A549 (cell line): ENCODE measurements around the gene SETDB2. TPM values are rescaled to one million over a fixed set of nuclear protein-coding genes. Genes with fewer than 3 reads are reported as not detected.

ENCODE experiments used
- ATAC-seq, 2 experiments: fragments of 200-7000 bp in 1 of 2; fragments of >200 bp in 1 of 2; cut with Nextera tagmentation in 1 of 2; cut with Tn5 transposase in 1 of 2; 3 replicates each; pipeline versions ENCODE4 v1.8.0 to v1.9.1; 2018 to 2020; ENCODE audit warnings: mild to moderate bottlenecking in 1 of 2, moderate library complexity in 1 of 2
- CTCF ChIA-PET: fragments of 300-600 bp; sonication (Branson Sonifier 250); formaldehyde crosslinking; extraction: SDS; loops from one replicate; lab custom pipeline; 2021; ENCODE audit warnings: antibody characterized with exemption, inconsistent platforms; lab: Yijun Ruan, JAX
- POLR2A ChIA-PET: fragments of 350-600 bp; formaldehyde crosslinking; extraction: SDS; loops from one replicate; lab custom pipeline; 2021; ENCODE audit warnings: antibody characterized with exemption, inconsistent platforms; lab: Yijun Ruan, JAX
- DNase-seq, 2 experiments: peaks; one replicate each; pipeline versions ENCODE4 v3.0.0 to v3.0.0-alpha.2; 2011 to 2016; ENCODE audit warnings: low read depth in 1 of 2, low spot score in 1 of 2
- FAIRE-seq: peaks from 2 replicates; lab custom pipeline; 2011; peaks lifted over from hg19 to GRCh38; lab: Jason Lieb, UNC
- H3K27ac ChIP-seq, 2 experiments: fragments of >200 bp; sonication (Bioruptor Twin); formaldehyde crosslinking; 3 replicates each; pipeline ENCODE4 v1.5.1; 2016 to 2017
- H3K4me1 ChIP-seq: fragments of >200 bp; sonication (Bioruptor Twin); formaldehyde crosslinking; 3 replicates; pipeline ENCODE4 v1.6.1; 2016
- H3K4me2 ChIP-seq: fragments of >200 bp; sonication (Bioruptor Twin); formaldehyde crosslinking; 3 replicates; pipeline ENCODE4 v1.6.1; 2016
- H3K4me3 ChIP-seq: fragments of >200 bp; sonication (Bioruptor Twin); formaldehyde crosslinking; 3 replicates; pipeline ENCODE4 v1.5.1; 2016
- H3K9me3 ChIP-seq: fragments of >200 bp; sonication (Bioruptor Twin); formaldehyde crosslinking; 3 replicates; pipeline ENCODE4 v1.6.1; 2016
- CHD2 ChIP-seq: fragments of 150-350 bp; IDR thresholded peaks from 2 replicates; pipeline ENCODE4 v1.6.1; 2014; ENCODE audit warnings: low read length; ENCODE audit not compliant: partially characterized antibody
- ESRRA ChIP-seq: fragments of 150-350 bp; IDR thresholded peaks from 2 replicates; pipeline ENCODE4 v1.6.1; 2014; ENCODE audit warnings: mild to moderate bottlenecking, low read length, borderline replicate concordance
- FOXS1 ChIP-seq: fragments of 250-450 bp; sonication (Bioruptor Pico); IDR thresholded peaks from 2 replicates; pipeline ENCODE4 v1.5.0; 2020; ENCODE audit warnings: mild to moderate bottlenecking, moderate library complexity
- HDAC2 ChIP-seq: fragments of 200-600 bp; sonication (generic); IDR thresholded peaks from 2 replicates; pipeline ENCODE4 v1.6.1; 2016
- HOXA7 ChIP-seq: fragments of 250-450 bp; sonication (Bioruptor Pico); IDR thresholded peaks from 2 replicates; pipeline ENCODE4 v1.5.0; 2020; ENCODE audit warnings: mild to moderate bottlenecking, moderate library complexity
- HOXB13 ChIP-seq: fragments of 250-450 bp; sonication (Bioruptor Pico); IDR thresholded peaks from 2 replicates; pipeline ENCODE4 v1.5.0; 2020; ENCODE audit warnings: low read depth, mild to moderate bottlenecking, moderate library complexity
- NFE2L2 ChIP-seq: fragments of 150-350 bp; conservative IDR thresholded peaks from 2 replicates; pipeline ENCODE4 v1.6.1; 2014; ENCODE audit warnings: low read length
- POLR2AphosphoS2 ChIP-seq: conservative IDR thresholded peaks from 2 replicates; pipeline ENCODE4 v1.6.1; 2012; ENCODE audit warnings: low read length, improper control_type of control experiment, inconsistent platforms
- RNF2 ChIP-seq: fragments of 200-600 bp; sonication (generic); IDR thresholded peaks from 2 replicates; pipeline ENCODE4 v1.6.1; 2016; ENCODE audit warnings: low read depth, mild to moderate bottlenecking, antibody characterized with exemption, moderate library complexity, borderline replicate concordance
- SMC3 ChIP-seq: fragments of >200 bp; sonication (Bioruptor Twin); formaldehyde crosslinking; IDR thresholded peaks from 3 replicates; pipeline ENCODE4 v1.6.1; 2018; ENCODE audit warnings: inconsistent platforms
- ZC3H11A ChIP-seq: fragments of 450-650 bp; IDR thresholded peaks from 2 replicates; pipeline ENCODE4 v1.6.1; 2014; ENCODE audit warnings: antibody characterized with exemption, mild to moderate bottlenecking
- WGBS: methylation state at CpG from one replicate; pipeline ENCODE4 v1.1.6; 2017; ENCODE audit errors: missing lambda C conversion rate; 5-methylcytosine and 5-hydroxymethylcytosine counted together
- polyA plus RNA-seq, 4 experiments: library from polyadenylated mRNA; depleted of rRNA in 3 of 4; stranded (reverse); fragments of >200 nt; fragmentation: RNase III in 1 of 4; extraction: RNeasy Plus Mini Kit Qiagen cat#74134 plus additional on column Dnase treatment in 1 of 4; gene quantifications; 2 replicates in 3 of 4; 3 replicates in 1 of 4; pipeline ENCODE4 v1.2.3, GENCODE V29; 2011 to 2017
- TF ChIP-seq, protein P1 (sequence below): fragments of 450-650 bp; IDR thresholded peaks from 2 replicates; pipeline ENCODE4 v1.6.1; 2014; ENCODE audit warnings: antibody characterized with exemption
- TF ChIP-seq, protein P2 (sequence below): fragments of 250-450 bp; sonication (Bioruptor Pico); IDR thresholded peaks from 2 replicates; pipeline ENCODE4 v1.5.0; 2020; ENCODE audit warnings: low read depth, mild to moderate bottlenecking, moderate library complexity
- TF ChIP-seq, protein P3 (sequence below): fragments of 250-450 bp; sonication (Bioruptor Pico); IDR thresholded peaks from 2 replicates; pipeline ENCODE4 v1.5.0; 2021; ENCODE audit warnings: mild to moderate bottlenecking, moderate library complexity, borderline replicate concordance
- TF ChIP-seq, protein P4 (sequence below): fragments of 150-350 bp; IDR thresholded peaks from 2 replicates; pipeline ENCODE4 v1.6.1; 2014; ENCODE audit warnings: low read depth, mild to moderate bottlenecking, low read length
- TF ChIP-seq, protein P5 (sequence below): fragments of >200 bp; sonication (Bioruptor Twin); formaldehyde crosslinking; IDR thresholded peaks from 3 replicates; pipeline ENCODE4 v1.6.1; 2016

The SETDB2 gene
- polyA plus RNA-seq, 2 of the 4 experiments (the other 2 are of a cell fraction) = 1.3 to 4.6 TPM

DNA sequence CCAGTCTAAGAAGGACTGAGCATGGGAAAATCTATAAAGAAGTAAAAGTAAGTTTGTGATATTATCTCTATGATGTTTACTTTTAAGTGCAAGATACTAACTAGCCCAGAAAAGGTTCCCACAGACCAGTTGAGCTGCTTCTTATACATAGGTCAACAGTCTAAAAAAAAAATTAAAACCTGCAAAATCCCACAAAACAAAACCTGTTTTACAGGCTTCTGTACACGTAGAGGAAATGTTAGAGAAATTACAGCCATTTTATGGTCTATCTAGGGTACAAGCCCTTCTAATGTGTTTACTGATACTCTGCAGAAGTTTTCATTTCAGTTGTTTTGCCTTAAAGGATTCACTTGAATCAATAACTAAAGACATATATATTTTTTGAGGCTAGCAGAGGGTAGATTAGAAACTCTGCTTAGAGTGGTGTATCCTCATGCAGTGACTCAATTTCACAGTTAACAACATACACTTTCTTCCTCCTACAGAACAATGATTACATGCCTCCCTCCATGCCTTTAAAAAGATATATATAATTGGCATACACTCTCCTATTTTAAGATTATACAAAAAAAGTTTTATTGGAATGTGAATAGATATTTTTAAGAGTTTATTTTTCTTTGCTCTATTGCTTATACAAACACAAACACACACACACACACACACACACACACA, 44.1 kb upstream of the SETDB2 start (continued):
- TF ChIP-seq POLR2AphosphoS2 = no peak
- no peak for TF ChIP-seq RNF2
- TF ChIP-seq FOXS1 (CRISPR knock-in tag) = no peak
- TF ChIP-seq SMC3 = no peak
- TF ChIP-seq, protein P1, sequence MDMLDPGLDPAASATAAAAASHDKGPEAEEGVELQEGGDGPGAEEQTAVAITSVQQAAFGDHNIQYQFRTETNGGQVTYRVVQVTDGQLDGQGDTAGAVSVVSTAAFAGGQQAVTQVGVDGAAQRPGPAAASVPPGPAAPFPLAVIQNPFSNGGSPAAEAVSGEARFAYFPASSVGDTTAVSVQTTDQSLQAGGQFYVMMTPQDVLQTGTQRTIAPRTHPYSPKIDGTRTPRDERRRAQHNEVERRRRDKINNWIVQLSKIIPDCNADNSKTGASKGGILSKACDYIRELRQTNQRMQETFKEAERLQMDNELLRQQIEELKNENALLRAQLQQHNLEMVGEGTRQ = no peak
- TF ChIP-seq HOXB13 (CRISPR knock-in tag) = no peak
- TF ChIP-seq, all 56 proteins: peak for 0

DNA sequence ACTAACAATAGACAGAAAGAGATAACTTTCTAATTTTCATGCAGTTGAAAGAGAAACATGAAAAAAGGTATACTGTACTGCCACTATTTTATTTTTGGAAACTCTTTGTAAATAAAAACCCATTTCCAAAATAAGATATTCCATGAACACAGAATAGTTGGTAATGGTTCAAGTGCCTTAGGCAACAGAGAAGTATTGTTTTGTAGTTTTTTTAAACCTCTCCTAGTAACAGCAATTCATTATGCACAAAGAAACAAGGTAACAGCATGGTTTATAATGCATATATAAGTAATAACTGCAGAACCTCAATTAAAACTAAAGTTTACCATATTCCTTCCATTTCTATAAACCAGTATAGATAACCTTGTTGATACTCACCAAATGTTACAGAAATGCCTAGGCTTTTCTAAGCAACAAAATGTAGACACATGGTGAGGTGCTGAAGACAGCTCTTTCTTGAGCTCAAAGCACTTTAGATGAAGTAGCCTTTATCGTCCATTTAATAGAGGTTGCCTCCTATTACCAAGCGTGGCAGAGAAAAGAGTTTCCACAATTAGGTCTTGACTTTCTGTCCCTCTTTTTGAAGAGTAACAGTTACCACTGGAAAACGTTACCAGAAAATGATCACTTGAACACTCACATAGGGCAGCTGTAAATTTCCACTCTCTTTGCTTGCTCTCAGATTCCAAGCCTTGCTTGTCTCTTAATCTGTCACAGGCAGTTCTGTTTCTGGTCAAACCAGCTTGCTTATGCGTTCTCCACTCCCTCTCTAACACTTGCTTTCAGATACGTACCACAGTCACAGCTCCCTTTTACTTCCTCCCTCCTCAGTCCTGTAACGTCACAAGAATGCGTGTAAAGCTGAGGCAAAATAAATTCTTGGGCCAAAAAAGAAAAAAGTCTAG, 43.1 kb upstream of the SETDB2 start:
- FAIRE-seq (no peak), DNase-seq (no peak), ATAC-seq (no peak)
- H3K4me3 ChIP-seq = no peak overlapping the region
- no peak overlapping the region for H3K27ac ChIP-seq
- TF ChIP-seq, protein P2, sequence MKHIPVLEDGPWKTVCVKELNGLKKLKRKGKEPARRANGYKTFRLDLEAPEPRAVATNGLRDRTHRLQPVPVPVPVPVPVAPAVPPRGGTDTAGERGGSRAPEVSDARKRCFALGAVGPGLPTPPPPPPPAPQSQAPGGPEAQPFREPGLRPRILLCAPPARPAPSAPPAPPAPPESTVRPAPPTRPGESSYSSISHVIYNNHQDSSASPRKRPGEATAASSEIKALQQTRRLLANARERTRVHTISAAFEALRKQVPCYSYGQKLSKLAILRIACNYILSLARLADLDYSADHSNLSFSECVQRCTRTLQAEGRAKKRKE (CRISPR knock-in tag) = no peak
- TF ChIP-seq, protein P3, sequence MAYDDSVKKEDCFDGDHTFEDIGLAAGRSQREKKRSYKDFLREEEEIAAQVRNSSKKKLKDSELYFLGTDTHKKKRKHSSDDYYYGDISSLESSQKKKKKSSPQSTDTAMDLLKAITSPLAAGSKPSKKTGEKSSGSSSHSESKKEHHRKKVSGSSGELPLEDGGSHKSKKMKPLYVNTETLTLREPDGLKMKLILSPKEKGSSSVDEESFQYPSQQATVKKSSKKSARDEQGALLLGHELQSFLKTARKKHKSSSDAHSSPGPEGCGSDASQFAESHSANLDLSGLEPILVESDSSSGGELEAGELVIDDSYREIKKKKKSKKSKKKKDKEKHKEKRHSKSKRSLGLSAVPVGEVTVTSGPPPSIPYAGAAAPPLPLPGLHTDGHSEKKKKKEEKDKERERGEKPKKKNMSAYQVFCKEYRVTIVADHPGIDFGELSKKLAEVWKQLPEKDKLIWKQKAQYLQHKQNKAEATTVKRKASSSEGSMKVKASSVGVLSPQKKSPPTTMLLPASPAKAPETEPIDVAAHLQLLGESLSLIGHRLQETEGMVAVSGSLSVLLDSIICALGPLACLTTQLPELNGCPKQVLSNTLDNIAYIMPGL (CRISPR knock-in tag) = no peak
- TF ChIP-seq NFE2L2 (no peak), ZC3H11A (no peak), HDAC2 (no peak), CHD2 (no peak), HOXA7 (CRISPR knock-in tag) (no peak), ESRRA (no peak)
- TF ChIP-seq, protein P4, sequence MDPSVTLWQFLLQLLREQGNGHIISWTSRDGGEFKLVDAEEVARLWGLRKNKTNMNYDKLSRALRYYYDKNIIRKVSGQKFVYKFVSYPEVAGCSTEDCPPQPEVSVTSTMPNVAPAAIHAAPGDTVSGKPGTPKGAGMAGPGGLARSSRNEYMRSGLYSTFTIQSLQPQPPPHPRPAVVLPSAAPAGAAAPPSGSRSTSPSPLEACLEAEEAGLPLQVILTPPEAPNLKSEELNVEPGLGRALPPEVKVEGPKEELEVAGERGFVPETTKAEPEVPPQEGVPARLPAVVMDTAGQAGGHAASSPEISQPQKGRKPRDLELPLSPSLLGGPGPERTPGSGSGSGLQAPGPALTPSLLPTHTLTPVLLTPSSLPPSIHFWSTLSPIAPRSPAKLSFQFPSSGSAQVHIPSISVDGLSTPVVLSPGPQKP = no peak
- TF ChIP-seq, protein P5, sequence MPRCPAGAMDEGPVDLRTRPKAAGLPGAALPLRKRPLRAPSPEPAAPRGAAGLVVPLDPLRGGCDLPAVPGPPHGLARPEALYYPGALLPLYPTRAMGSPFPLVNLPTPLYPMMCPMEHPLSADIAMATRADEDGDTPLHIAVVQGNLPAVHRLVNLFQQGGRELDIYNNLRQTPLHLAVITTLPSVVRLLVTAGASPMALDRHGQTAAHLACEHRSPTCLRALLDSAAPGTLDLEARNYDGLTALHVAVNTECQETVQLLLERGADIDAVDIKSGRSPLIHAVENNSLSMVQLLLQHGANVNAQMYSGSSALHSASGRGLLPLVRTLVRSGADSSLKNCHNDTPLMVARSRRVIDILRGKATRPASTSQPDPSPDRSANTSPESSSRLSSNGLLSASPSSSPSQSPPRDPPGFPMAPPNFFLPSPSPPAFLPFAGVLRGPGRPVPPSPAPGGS = no peak
- WGBS = 65% methylated on average over 7 of the region's 7 CpGs
- H3K9me3 ChIP-seq = peaks cover 2% of the 10 kb centered on the region; the same call in 1 of the 3 replicates
- ChIA-PET POLR2A (no interaction called here), CTCF (no interaction called here)
- H3K4me1 ChIP-seq = no peaks in the 10 kb centered on the region
- no peak overlapping the region for H3K4me2 ChIP-seq
